ENCODE results near the gene ENGASE. TPM values are rescaled to one million over a fixed set of nuclear protein-coding genes. Genes with fewer than 3 reads are reported as not detected.

Gene ENGASE
- polyA plus RNA-seq, 1 donor from 2014 or later, result 6.4 TPM

DNA sequence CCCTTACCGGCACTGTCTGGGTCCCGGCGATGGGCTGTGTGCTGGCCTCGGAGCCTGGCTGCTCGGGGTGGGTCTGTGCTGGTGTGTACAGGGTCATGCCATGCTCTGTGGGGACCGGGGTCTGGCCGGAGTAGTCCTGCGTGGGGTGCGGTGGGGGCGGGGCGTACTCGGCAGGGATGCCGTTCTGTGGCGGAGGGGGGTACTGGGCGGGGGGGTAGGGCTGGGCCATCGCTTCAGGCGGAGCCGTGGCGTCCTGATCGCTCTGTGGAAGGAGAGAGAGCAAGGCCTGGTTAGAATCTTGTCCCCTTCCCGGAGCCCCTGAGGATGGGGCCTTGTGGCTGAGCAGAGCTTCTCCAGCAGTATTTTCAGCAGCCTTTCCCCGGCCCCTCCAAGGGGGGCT, 40.9 kb downstream of the ENGASE start:
- Mint-ChIP-seq H3K4me1 (no peaks in the 10 kb centered on the region), H3K4me3 (no peak overlapping the region), H3K27me3 (peaks cover 9% of the 10 kb centered on the region), H3K9me3 (no peaks in the 10 kb centered on the region), H3K27ac (no peak overlapping the region), H3K36me3 (no peaks in the 10 kb centered on the region)

GRCh38 chr17:79116575-79117368, 42.1 kb downstream of the ENGASE start:
- no peak overlapping the region for H3K27ac Mint-ChIP-seq
- no peak overlapping the region for H3K4me3 Mint-ChIP-seq
- no peaks in the 10 kb centered on the region for H3K4me1 Mint-ChIP-seq
- no peaks in the 10 kb centered on the region for H3K36me3 Mint-ChIP-seq
- no peaks in the 10 kb centered on the region for H3K9me3 Mint-ChIP-seq
- peaks cover 4% of the 10 kb centered on the region for H3K27me3 Mint-ChIP-seq

- no peaks in the 10 kb centered on the region for H3K9me3 Mint-ChIP-seq
- H3K36me3 Mint-ChIP-seq, result no peaks in the 10 kb centered on the region
- H3K4me3 Mint-ChIP-seq, result no peak overlapping the region
- no peaks in the 10 kb centered on the region for H3K4me1 Mint-ChIP-seq
- peaks cover 4% of the 10 kb centered on the region for H3K27me3 Mint-ChIP-seq
- no peak overlapping the region for H3K27ac Mint-ChIP-seq
Measured at GRCh38 chr17:79117905-79118487, 43.4 kb downstream of the ENGASE start.

- H3K4me3 Mint-ChIP-seq, result no peak overlapping the region
- no peaks in the 10 kb centered on the region for H3K36me3 Mint-ChIP-seq
- H3K27ac Mint-ChIP-seq, result no peak overlapping the region
- H3K27me3 Mint-ChIP-seq, result peaks cover 3% of the 10 kb centered on the region
- H3K4me1 Mint-ChIP-seq, result no peaks in the 10 kb centered on the region
- H3K9me3 Mint-ChIP-seq, result no peaks in the 10 kb centered on the region
Measured at GRCh38 chr17:79118924-79119323, 44.3 kb downstream of the ENGASE start.

DNA sequence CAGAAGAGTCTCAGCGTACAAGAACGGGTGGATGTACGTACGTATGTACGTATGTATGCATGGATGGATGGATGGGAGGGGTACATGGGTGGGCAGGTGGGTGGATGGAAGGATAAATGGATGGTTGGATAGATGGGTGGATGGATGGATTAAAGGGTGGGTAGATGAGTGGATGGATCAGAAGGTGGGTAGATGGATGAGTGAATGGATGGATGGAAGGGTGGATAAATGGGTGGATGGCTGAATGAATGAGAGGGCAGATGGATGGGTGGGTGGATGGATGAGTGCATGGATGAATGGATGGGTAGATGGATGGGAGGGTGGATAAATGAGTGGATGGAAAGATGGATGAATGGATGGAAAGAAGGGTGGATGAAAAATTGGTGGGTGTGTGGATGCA, 45.6 kb downstream of the ENGASE start:
- Mint-ChIP-seq H3K27me3 (peaks cover 3% of the 10 kb centered on the region), H3K36me3 (no peaks in the 10 kb centered on the region), H3K4me1 (no peaks in the 10 kb centered on the region), H3K9me3 (no peaks in the 10 kb centered on the region), H3K4me3 (no peak overlapping the region), H3K27ac (no peak overlapping the region)

DNA sequence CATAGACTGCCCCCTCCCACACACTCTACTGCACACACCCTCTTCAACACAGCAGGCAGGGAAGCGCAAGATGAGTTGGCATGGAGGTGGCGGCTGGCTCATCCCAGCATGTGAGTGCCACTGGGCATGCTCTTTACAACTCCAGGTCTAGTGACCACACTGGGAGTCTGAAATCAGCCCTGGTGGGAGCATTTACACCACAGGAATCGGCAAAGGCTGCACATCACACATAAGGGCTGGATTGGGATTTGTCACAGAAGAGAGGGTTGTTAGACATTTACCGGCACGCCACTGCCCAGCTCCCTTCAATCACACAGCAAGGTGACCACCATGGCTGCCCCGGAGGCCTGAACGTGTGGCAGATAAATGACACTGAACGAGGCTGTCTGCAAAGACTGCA, 49.4 kb downstream of the ENGASE start:
- Mint-ChIP-seq H3K27ac (no peak overlapping the region), H3K9me3 (no peaks in the 10 kb centered on the region), H3K4me1 (no peaks in the 10 kb centered on the region), H3K27me3 (no peaks in the 10 kb centered on the region), H3K36me3 (no peaks in the 10 kb centered on the region), H3K4me3 (no peak overlapping the region)

- Mint-ChIP-seq H3K9me3 (no peaks in the 10 kb centered on the region), H3K4me3 (no peak overlapping the region)
Measured at GRCh38 chr17:79124513-79125209, 50.0 kb downstream of the ENGASE start.

GRCh38 chr17:79125503-79125902, 50.9 kb downstream of the ENGASE start:
- Mint-ChIP-seq H3K27me3 (peaks cover 1% of the 10 kb centered on the region), H3K9me3 (no peaks in the 10 kb centered on the region), H3K4me1 (no peaks in the 10 kb centered on the region), H3K36me3 (no peaks in the 10 kb centered on the region), H3K4me3 (no peak overlapping the region), H3K27ac (no peak overlapping the region)

More at GRCh38 chr17:79124513-79125209, 50.0 kb downstream of the ENGASE start:
- Mint-ChIP-seq H3K27ac (no peak overlapping the region), H3K4me1 (no peaks in the 10 kb centered on the region), H3K36me3 (no peaks in the 10 kb centered on the region), H3K27me3 (no peaks in the 10 kb centered on the region)

GRCh38 chr17:79126139-79126538, 51.5 kb downstream of the ENGASE start:
- H3K27ac Mint-ChIP-seq, result no peak overlapping the region
- H3K9me3 Mint-ChIP-seq, result no peaks in the 10 kb centered on the region

GRCh38 chr17:79127534-79128135, 53.0 kb downstream of the ENGASE start:
- Mint-ChIP-seq H3K4me3 (no peak overlapping the region), H3K9me3 (no peaks in the 10 kb centered on the region), H3K36me3 (no peaks in the 10 kb centered on the region), H3K27me3 (peaks cover 3% of the 10 kb centered on the region), H3K27ac (no peak overlapping the region), H3K4me1 (no peaks in the 10 kb centered on the region)

More at GRCh38 chr17:79126139-79126538, 51.5 kb downstream of the ENGASE start:
- Mint-ChIP-seq H3K4me3 (no peak overlapping the region), H3K4me1 (no peaks in the 10 kb centered on the region), H3K36me3 (no peaks in the 10 kb centered on the region), H3K27me3 (peaks cover 1% of the 10 kb centered on the region)

DNA sequence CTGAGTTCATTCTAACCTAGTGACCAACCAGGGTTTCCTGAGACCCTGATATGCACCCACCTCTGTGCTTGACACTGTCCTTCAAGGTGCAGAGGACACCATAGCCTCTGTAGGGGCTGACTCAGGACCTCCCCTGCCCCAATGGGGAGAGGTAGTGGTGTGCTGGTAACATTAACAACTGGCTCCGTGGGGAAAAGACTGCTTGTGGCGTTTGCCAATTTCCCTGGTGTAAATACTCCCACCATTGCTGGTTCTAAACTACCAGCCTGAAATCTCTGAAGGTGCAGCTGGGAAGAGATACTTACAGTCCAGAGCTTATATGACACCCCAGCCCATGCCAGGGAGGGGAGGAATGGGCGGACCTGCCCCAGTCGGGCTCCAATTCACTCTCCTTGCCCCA, 54.9 kb downstream of the ENGASE start:
- Mint-ChIP-seq H3K4me1 (no peaks in the 10 kb centered on the region), H3K4me3 (no peak overlapping the region), H3K27me3 (peaks cover 5% of the 10 kb centered on the region), H3K9me3 (no peaks in the 10 kb centered on the region), H3K27ac (no peak overlapping the region), H3K36me3 (no peaks in the 10 kb centered on the region)

- Mint-ChIP-seq H3K4me1 (no peaks in the 10 kb centered on the region), H3K27me3 (peaks cover 5% of the 10 kb centered on the region), H3K36me3 (no peaks in the 10 kb centered on the region), H3K9me3 (no peaks in the 10 kb centered on the region), H3K4me3 (no peak overlapping the region), H3K27ac (no peak overlapping the region)
Measured at GRCh38 chr17:79130536-79131273, 56.1 kb downstream of the ENGASE start.

DNA sequence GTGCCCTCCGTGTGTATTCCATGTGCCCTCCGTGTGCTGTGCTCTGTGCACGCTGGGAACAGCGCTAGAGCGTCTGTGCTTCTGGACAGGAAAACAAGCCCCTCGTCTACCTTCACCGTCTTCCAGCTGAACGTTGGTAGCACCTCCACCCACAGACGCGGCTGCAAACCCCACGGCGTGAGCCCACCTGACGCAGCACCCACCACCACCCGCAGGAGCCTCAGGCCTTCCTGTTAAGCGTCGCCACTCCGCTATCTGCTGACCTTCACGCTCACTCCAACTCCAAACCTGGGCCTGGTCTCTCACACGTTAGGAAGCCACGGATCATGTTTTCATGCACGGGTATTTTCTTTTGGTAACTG, 56.6 kb downstream of the ENGASE start:
- H3K36me3 Mint-ChIP-seq, result no peaks in the 10 kb centered on the region
- no peaks in the 10 kb centered on the region for H3K4me1 Mint-ChIP-seq
- H3K27me3 Mint-ChIP-seq, result peaks cover 5% of the 10 kb centered on the region
- H3K4me3 Mint-ChIP-seq, result no peak overlapping the region
- H3K27ac Mint-ChIP-seq, result no peak overlapping the region
- no peaks in the 10 kb centered on the region for H3K9me3 Mint-ChIP-seq

DNA sequence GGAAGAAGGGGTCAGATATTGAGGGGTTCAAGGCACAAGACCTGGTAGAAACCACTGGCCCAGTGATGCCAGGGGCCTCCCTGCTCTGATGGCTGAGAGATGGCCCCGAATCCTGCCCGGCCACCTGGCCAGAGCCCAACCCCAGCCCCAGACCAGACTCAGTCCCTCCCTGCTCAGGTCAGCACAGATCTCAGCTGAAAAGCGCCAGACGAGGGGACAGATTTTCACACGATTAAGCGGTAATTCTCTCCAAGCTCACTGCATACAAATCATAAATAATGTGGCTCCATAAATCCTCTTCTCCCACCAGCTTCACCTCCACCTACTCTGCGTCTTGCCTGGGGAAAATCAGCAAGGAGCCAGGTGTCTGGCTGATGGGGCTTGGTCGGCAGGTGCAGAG, 57.1 kb downstream of the ENGASE start:
- H3K27me3 Mint-ChIP-seq, result peaks cover 5% of the 10 kb centered on the region
- H3K27ac Mint-ChIP-seq, result peak overlapping the region in 1 of 3 donors; percentile 5
- no peaks in the 10 kb centered on the region for H3K4me1 Mint-ChIP-seq
- no peaks in the 10 kb centered on the region for H3K36me3 Mint-ChIP-seq
- no peaks in the 10 kb centered on the region for H3K9me3 Mint-ChIP-seq
- no peak overlapping the region for H3K4me3 Mint-ChIP-seq

Measured in IgD-negative memory B cell (primary cell).